CD4-positive, alpha-beta T cell treated with Interferon gamma for 1 hour (primary cell): Measurements from ENCODE around the gene HMGXB3.

Experiments
- DNase-seq: peaks from one replicate; pipeline ENCODE4 v3.0.0-alpha.2; 2020

HMGXB3 gene

GRCh38 chr5:150052956-150053712, 52.6 kb downstream of the HMGXB3 start:
- peak; percentile 17 for DNase-seq

- DNase-seq = no peak
These were observed 53.3 kb downstream of the HMGXB3 start for GRCh38 chr5:150053713-150054392.

GRCh38 chr5:150054569-150054968, 54.0 kb downstream of the HMGXB3 start:
- DNase-seq = no peak

GRCh38 chr5:150055326-150056074, 55.0 kb downstream of the HMGXB3 start:
- no peak for DNase-seq

GRCh38 chr5:150056075-150056443, 55.5 kb downstream of the HMGXB3 start:
- DNase-seq = no peak

- DNase-seq = no peak
These were observed 56.5 kb downstream of the HMGXB3 start for GRCh38 chr5:150057052-150057451.

- DNase-seq = no peak
These were observed 57.0 kb downstream of the HMGXB3 start for GRCh38 chr5:150057511-150057910.

GRCh38 chr5:150057996-150058395, 57.5 kb downstream of the HMGXB3 start:
- DNase-seq = no peak

GRCh38 chr5:150058480-150059126, 58.1 kb downstream of the HMGXB3 start:
- DNase-seq = peak; percentile 60

- no peak for DNase-seq
These were observed 59.1 kb downstream of the HMGXB3 start for GRCh38 chr5:150059623-150060022.

- DNase-seq = no peak
These were observed 59.9 kb downstream of the HMGXB3 start for GRCh38 chr5:150060471-150060870.

GRCh38 chr5:150061538-150061995, 61.0 kb downstream of the HMGXB3 start:
- no peak for DNase-seq

- DNase-seq = no peak
These were observed 61.8 kb downstream of the HMGXB3 start for GRCh38 chr5:150062216-150062922.

GRCh38 chr5:150063638-150064037, 63.1 kb downstream of the HMGXB3 start:
- DNase-seq = no peak

- no peak for DNase-seq
These were observed 64.2 kb downstream of the HMGXB3 start for GRCh38 chr5:150064681-150065220.

- no peak for DNase-seq
These were observed 64.8 kb downstream of the HMGXB3 start for GRCh38 chr5:150065346-150065745.

GRCh38 chr5:150065886-150066285, 65.3 kb downstream of the HMGXB3 start:
- peak; percentile 8 for DNase-seq

- no peak for DNase-seq
These were observed 65.9 kb downstream of the HMGXB3 start for GRCh38 chr5:150066436-150066835.

- DNase-seq = no peak
These were observed 66.4 kb downstream of the HMGXB3 start for GRCh38 chr5:150066901-150067396.

- DNase-seq = no peak
These were observed 66.9 kb downstream of the HMGXB3 start for GRCh38 chr5:150067405-150067960.

GRCh38 chr5:150068071-150068470, 67.5 kb downstream of the HMGXB3 start:
- no peak for DNase-seq

- DNase-seq = no peak
These were observed 67.9 kb downstream of the HMGXB3 start for GRCh38 chr5:150068472-150068871.
